GM12878 (cell line): ENCODE measurements around the gene SLC13A4.

Experiments
- ATF3 ChIP-seq: IDR thresholded peaks from 2 replicates; pipeline ENCODE4 v1.6.1; 2011; ENCODE audit warnings: low read depth, mild to moderate bottlenecking, low read length, moderate library complexity, borderline replicate concordance; ENCODE audit errors: extremely low read depth
- CTCF ChIP-seq, 3 experiments: IDR thresholded peaks in 2 of 3; conservative IDR thresholded peaks in 1 of 3; 2 replicates each; pipeline ENCODE4 v1.5.1; 2011; ENCODE audit warnings: low read depth in 3 of 3, low read length in 3 of 3, mild to moderate bottlenecking in 3 of 3, control low read depth in 2 of 3, moderate library complexity in 2 of 3, inconsistent platforms in 1 of 3, mixed read lengths in 1 of 3; ENCODE audit not compliant: control insufficient read depth in 2 of 3, insufficient read depth in 1 of 3; ENCODE audit errors: extremely low read depth in 1 of 3
- KDM1A ChIP-seq: fragments of 200-600 bp; sonication (generic); IDR thresholded peaks from 2 replicates; pipeline ENCODE4 v1.6.1; 2016; ENCODE audit warnings: borderline replicate concordance
- PAX5 ChIP-seq: IDR thresholded peaks from 2 replicates; pipeline ENCODE4 v1.6.1; 2011; ENCODE audit warnings: low read depth, low read length, borderline replicate concordance
- POLR2AphosphoS5 ChIP-seq: IDR thresholded peaks from 2 replicates; pipeline ENCODE4 v1.6.1; 2011; ENCODE audit warnings: mild to moderate bottlenecking, low read length, inconsistent platforms
- RAD21 ChIP-seq: IDR thresholded peaks from 2 replicates; pipeline ENCODE4 v1.6.1; 2011; ENCODE audit warnings: mild to moderate bottlenecking, low read depth, low read length, moderate library complexity; ENCODE audit not compliant: insufficient read depth

DNA sequence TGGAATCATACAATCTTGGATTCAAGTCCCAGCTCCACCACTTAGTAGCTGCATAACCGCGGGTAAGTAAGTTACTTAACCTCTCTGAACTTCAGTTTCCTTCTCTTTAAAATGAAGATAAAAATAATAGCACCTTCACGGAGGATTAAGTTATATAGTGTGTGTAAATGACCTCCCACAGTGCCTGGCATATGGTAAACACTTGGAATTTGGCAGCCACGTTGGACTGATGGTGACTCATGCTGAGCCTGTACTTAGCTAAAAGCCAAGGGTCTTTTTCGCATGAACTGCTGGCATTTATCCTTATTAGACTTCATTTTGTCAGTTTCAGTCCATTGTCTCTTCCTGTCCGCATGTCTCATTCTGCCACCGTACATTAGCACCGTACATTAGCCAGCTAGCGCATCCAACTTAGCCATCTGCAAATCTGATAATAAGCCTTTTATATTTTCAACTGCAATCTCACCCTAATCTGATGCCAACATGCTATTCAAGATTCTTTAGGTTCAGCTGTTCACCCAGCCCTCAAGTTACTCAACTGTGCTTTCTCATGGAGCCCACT, 11.2 kb downstream of the SLC13A4 start:
- TF ChIP-seq ATF3 (no peak), RAD21 (no peak), POLR2AphosphoS5 (no peak), CTCF (IDR thresholded peaks at IDR 0.05 in 2 of 3, conservative IDR thresholded peaks at IDR 0.05 in 1 of 3; ENCODE audit: control insufficient read depth in 2 of 3, extremely low read depth in 1 of 3, insufficient read depth in 1 of 3, low read depth in 3 of 3, low read length in 3 of 3) (no peak), KDM1A (no peak), PAX5 (no peak)
